ENCODE results near the gene LACTBL1.
"Not testable (repeated sequence)": the region's sequence is repeated elsewhere in the genome, so short reads cannot be mapped to it uniquely, and the experiment has no call there.

The LACTBL1 gene

DNA sequence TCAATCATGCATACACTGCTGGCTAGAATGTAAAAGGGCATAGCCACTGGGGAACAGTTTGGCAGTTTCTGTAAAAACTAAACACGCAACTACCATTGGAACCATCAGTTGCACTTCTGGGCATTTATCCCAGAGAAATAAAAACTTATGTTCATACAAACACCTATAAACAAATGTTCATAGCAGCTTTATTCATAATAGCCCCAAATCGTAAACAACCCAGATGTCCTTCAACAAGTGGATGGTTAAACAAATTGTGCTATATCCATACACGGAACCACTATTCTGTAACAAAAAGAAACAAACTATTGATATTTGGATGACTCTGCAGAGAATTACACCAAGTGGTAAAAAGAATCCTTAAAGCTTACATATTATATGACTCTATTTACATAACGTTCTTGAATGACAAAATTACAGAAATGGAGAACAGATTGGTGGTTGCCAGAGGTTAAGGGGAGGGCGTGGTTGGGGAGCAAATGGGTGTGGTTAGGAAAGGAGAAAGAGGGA lies 22.8 kb downstream of the LACTBL1 start:
- H3K4me3 ChIP-seq: no peak overlapping the region
- H3K36me3 ChIP-seq: no peaks in the 10 kb centered on the region
- 0 out of 2 replicates have a peak, but pooled peaks cover 3% of the 10 kb centered on the region for H3K4me1 ChIP-seq
- H3K27ac ChIP-seq: no peak overlapping the region
- H3K9ac ChIP-seq: no peak overlapping the region
- no peaks in the 10 kb centered on the region for H3K27me3 ChIP-seq
- H3K4me2 ChIP-seq: no peak overlapping the region
- TF ChIP-seq Cebpa-rat (IDR thresholded peaks at IDR 0.05): no peak
- no peaks in the 10 kb centered on the region for H3K9me3 ChIP-seq
- no peaks in the 10 kb centered on the region for H4K20me1 ChIP-seq

GRCh38 chr1:22945171-22945570 lies 27.5 kb downstream of the LACTBL1 start:
- not testable (repeated sequence) for H3K27me3 ChIP-seq, H4K20me1 ChIP-seq, H3K9ac ChIP-seq, H3K27ac ChIP-seq, H3K36me3 ChIP-seq, H3K4me1 ChIP-seq, H3K4me2 ChIP-seq, H3K4me3 ChIP-seq
- H3K9me3 ChIP-seq: peaks cover 20% of the 10 kb centered on the region

DNA sequence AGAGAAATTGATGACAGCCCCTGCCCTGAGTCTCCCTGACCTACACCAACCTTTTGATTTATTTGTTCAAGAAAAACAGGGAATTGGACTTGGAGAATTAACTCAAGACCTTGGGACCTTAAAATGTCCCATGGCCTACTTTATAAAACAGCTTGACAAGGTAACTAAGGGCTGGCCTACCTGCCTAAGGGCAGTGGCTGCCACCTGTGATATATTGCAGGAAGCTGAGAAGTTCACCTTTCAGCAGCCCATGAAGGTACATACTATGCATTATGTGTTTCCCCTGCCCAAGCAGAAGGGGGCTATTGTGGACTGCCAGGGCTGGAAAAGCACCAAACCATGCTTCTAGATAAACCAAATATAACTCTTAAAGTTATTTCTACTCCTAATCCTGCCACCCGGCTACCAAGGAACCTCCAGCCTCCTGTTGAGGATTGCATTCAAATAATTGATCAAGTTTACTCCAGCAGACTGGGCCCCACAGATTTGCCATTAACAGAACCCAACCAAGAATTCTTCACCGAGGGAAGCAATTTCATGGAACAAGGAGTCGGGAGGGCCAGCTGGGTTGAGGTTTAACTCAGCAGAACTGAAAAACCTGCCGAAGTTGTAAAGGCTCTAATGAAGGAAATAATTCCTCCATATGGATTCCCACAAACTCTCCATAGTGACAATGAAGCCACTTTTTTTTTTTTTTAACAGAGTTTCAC lies 28.2 kb downstream of the LACTBL1 start:
- H3K9me3 ChIP-seq: peaks cover 27% of the 10 kb centered on the region
- H3K4me3 ChIP-seq: no peak overlapping the region
- H3K9ac ChIP-seq: no peak overlapping the region
- no peak for TF ChIP-seq Cebpa-rat (IDR thresholded peaks at IDR 0.05)
- H3K4me1 ChIP-seq: 0 out of 2 replicates have a peak, but pooled peaks cover 7% of the 10 kb centered on the region
- no peak overlapping the region for H3K4me2 ChIP-seq
- H4K20me1 ChIP-seq: no peaks in the 10 kb centered on the region
- H3K36me3 ChIP-seq: no peaks in the 10 kb centered on the region
- no peaks in the 10 kb centered on the region for H3K27me3 ChIP-seq
- no peak overlapping the region for H3K27ac ChIP-seq

DNA sequence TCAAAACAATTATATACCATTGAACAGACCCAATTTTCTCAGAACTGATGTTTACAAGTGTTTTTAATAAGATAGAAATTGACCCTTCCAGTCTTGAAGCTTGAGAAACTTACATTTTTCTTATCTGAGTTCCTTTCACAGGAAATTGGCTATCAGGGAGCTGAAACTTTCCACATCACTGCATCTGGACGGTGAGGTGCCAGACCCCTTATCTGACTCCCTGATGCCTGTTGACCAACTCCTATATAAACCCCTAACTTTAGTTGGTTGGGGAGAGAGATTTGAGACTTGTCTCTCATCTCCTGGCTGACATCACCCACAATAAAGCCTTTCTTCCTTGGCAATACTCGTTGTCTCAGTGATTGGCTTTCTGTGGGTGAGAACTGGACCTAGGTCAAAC lies 31.4 kb downstream of the LACTBL1 start:
- no peak overlapping the region for H3K4me2 ChIP-seq
- H3K27ac ChIP-seq: no peak overlapping the region
- TF ChIP-seq Cebpa-rat (IDR thresholded peaks at IDR 0.05): no peak
- no peak overlapping the region for H3K9ac ChIP-seq
- H3K27me3 ChIP-seq: no peaks in the 10 kb centered on the region
- H4K20me1 ChIP-seq: no peaks in the 10 kb centered on the region
- peaks cover 28% of the 10 kb centered on the region for H3K9me3 ChIP-seq
- H3K4me3 ChIP-seq: no peak overlapping the region
- no peaks in the 10 kb centered on the region for H3K36me3 ChIP-seq
- 0 out of 2 replicates have a peak, but pooled peaks cover 7% of the 10 kb centered on the region for H3K4me1 ChIP-seq

DNA sequence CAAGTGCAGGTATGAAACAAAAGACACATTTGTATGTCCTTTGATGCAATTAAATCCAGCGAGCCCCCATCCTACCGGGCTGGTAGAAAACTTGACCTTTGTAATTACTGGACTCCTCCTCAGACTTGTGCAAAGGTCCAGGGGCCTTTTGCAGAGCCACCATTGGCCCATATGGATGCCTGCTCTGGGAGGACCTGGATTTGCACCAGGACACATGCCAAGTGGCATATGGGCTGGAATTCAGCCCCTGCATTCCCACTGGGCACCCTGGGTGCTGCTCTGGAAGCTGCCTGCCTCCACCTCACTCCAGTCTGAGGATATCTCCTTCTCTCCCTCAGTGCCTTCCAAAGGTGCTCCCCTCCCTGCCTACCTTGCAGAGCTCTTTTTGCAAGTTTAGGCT lies 36.0 kb downstream of the LACTBL1 start:
- Histone ChIP-seq H3K4me2 (no peak overlapping the region), H3K9ac (no peak overlapping the region), H3K4me3 (no peak overlapping the region), H4K20me1 (no peaks in the 10 kb centered on the region), H3K4me1 (no peaks in the 10 kb centered on the region), H3K9me3 (peaks cover 21% of the 10 kb centered on the region), H3K27ac (no peak overlapping the region), H3K36me3 (no peaks in the 10 kb centered on the region), H3K27me3 (no peaks in the 10 kb centered on the region)
- no peak for TF ChIP-seq Cebpa-rat (IDR thresholded peaks at IDR 0.05)

DNA sequence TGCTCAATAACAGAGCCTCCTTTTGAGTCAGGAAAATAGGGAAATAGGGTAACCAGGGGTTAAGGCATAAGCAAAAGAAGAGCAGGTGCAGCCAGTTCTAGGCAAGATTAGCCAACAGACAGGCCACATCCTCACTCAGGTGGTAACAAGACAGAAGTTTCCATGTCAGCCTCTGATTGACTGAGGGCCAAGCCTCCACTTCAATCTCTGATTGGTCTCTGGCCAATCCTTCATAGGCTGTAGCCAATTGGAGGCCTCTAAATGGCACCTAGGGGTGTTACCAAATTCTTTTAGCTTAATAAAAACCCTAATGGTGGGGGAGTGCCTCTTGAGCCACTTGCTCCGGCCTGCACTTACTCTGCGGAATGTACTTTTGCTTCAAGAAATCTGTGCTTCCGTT lies 37.2 kb downstream of the LACTBL1 start:
- H3K9me3 ChIP-seq: peaks cover 10% of the 10 kb centered on the region
- H3K36me3 ChIP-seq: no peaks in the 10 kb centered on the region
- no peak overlapping the region for H3K4me3 ChIP-seq
- no peak for TF ChIP-seq Cebpa-rat (IDR thresholded peaks at IDR 0.05)
- no peaks in the 10 kb centered on the region for H3K27me3 ChIP-seq
- H3K4me2 ChIP-seq: no peak overlapping the region
- no peak overlapping the region for H3K27ac ChIP-seq
- H4K20me1 ChIP-seq: no peaks in the 10 kb centered on the region
- no peaks in the 10 kb centered on the region for H3K4me1 ChIP-seq
- H3K9ac ChIP-seq: no peak overlapping the region

- Histone ChIP-seq H3K4me1 (no peaks in the 10 kb centered on the region), H3K4me2 (no peak overlapping the region), H3K27me3 (no peaks in the 10 kb centered on the region), H3K36me3 (no peaks in the 10 kb centered on the region), H3K4me3 (no peak overlapping the region), H3K9me3 (no peaks in the 10 kb centered on the region), H3K27ac (no peak overlapping the region), H3K9ac (no peak overlapping the region), H4K20me1 (no peaks in the 10 kb centered on the region)
- TF ChIP-seq Cebpa-rat (IDR thresholded peaks at IDR 0.05): no peak
These were observed 39.7 kb downstream of the LACTBL1 start for GRCh38 chr1:22932803-22933470.

DNA sequence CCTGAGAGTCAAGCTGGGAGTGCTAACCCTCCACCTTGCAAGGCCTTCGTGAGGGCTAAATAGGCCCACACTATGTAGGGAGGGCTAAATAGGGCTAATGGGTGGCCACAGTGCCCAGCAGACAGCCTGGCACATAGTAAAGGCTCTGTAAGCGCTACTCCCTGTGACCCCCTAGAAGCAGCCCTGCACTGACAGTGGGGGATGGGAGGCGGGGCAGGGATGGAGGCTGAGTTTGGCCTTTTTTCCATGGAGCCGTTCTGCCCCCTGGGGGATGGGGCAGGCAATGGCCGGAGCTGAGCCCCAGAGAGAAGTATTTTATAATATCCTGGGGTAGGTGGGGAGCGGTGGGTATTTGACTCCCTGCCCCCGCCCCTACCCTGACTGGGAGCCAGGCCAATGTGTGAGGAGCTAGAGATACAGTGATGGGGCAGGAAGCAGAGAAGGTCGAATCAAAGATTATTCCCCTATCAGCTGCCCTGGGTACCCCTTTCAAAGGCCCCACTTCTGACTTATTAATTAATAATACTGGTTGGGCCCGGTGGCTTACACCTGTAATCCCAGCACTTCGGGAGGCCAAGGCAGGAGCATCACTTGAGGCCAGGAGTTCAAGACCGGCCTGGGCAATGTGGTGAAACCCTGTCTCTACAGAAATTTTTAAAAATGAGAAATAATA lies 42.3 kb downstream of the LACTBL1 start:
- Histone ChIP-seq H3K4me1 (no peaks in the 10 kb centered on the region), H3K9ac (no peak overlapping the region)
- no peak for TF ChIP-seq Cebpa-rat (IDR thresholded peaks at IDR 0.05)

DNA sequence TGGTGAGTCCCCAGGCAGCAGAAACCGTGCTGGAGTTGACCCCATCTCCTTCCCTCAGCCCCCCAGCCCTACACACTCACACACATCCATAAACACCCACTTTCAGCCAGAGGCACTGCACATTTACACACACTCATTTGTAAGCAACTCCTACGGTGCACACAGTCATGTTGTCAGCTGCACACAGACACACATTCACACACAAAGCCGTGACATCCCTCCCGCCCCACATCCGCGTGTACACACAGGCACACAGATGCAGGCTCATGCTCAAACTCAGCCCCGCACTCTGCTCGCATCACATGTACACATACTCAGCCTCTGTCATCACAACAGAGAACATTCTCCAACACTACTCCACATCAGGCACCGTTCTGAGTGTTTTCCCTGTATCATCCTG lies 47.6 kb downstream of the LACTBL1 start:
- H4K20me1 ChIP-seq: no peaks in the 10 kb centered on the region
- H3K4me1 ChIP-seq: peaks cover 13% of the 10 kb centered on the region
- no peak overlapping the region for H3K27ac ChIP-seq
- no peak overlapping the region for H3K4me3 ChIP-seq
- H3K27me3 ChIP-seq: no peaks in the 10 kb centered on the region
- H3K36me3 ChIP-seq: no peaks in the 10 kb centered on the region
- no peak for TF ChIP-seq Cebpa-rat (IDR thresholded peaks at IDR 0.05)
- H3K9me3 ChIP-seq: no peaks in the 10 kb centered on the region
- H3K4me2 ChIP-seq: no peak overlapping the region
- no peak overlapping the region for H3K9ac ChIP-seq

More for the DNA sequence above, 42.3 kb downstream of the LACTBL1 start:
- no peak overlapping the region for H3K4me2 ChIP-seq
- no peaks in the 10 kb centered on the region for H3K36me3 ChIP-seq
- H3K27me3 ChIP-seq: no peaks in the 10 kb centered on the region
- H3K9me3 ChIP-seq: no peaks in the 10 kb centered on the region
- H3K27ac ChIP-seq: no peak overlapping the region
- H3K4me3 ChIP-seq: no peak overlapping the region
- H4K20me1 ChIP-seq: no peaks in the 10 kb centered on the region

GRCh38 chr1:22922640-22923039 lies 50.0 kb downstream of the LACTBL1 start:
- no peak overlapping the region for H3K9ac ChIP-seq
- H3K9me3 ChIP-seq: no peaks in the 10 kb centered on the region
- H3K4me2 ChIP-seq: no peak overlapping the region
- H3K36me3 ChIP-seq: no peaks in the 10 kb centered on the region
- TF ChIP-seq Cebpa-rat (IDR thresholded peaks at IDR 0.05): no peak
- no peak overlapping the region for H3K27ac ChIP-seq
- no peaks in the 10 kb centered on the region for H4K20me1 ChIP-seq
- H3K27me3 ChIP-seq: no peaks in the 10 kb centered on the region
- peaks cover 18% of the 10 kb centered on the region for H3K4me1 ChIP-seq
- no peak overlapping the region for H3K4me3 ChIP-seq

Measured in BLaER1 (cell line).